ENCODE measurements around the gene CPSF4. TPM values are rescaled to one million over a fixed set of nuclear protein-coding genes. Genes with fewer than 3 reads are reported as not detected.

CPSF4 gene
- total RNA-seq, 1 experiment from 2014 or later = 67.0 TPM

DNA sequence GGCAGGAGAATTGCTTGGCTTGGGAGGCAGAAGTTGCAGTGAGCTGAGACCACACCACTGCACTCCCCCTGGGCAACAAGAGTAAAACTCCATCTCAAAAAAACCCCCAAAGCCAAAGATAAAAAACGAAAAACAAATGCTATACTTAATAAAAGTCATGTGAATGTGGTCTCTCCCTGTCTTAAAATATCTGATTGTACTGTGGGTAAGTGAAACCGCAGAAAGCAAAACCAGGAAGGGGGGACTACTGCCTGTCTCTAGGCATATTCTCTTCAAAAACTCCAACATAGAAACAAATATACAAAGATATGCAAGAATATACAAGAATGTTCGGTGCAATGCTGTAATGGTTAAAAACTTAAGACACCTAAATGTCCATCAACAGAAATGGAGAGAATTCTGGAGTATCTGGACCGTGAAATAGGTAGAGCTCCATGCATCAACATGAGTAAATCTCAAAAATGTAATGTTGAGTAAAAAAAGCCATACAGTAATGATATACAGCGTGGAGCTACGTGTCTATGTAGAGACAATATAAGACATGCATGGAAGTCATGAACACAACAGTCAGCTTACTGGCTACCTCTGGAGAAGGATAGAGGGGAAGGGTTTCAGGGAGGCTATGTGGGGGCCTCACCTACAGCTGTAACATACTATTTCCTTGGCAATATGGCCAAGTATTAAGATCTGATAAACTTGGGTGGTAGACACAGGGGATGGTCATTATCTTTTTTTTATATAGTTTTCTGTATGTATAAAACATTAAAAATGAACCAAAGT is 59.2 kb downstream of the CPSF4 start:
- H3K27ac ChIP-seq (ENCODE audit: low read depth, low read length) = no peak overlapping the region
- ChIA-PET RAD21 (ENCODE audit: low non-redundant PET in 1 of 2, low total read pairs in 2 of 2, uncharacterized antibody in 2 of 2, unreplicated experiment in 2 of 2) (no interaction called here), CTCF (no interaction called here)

More for the DNA sequence above, 59.2 kb downstream of the CPSF4 start:
- ATAC-seq (no peak), DNase-seq (ENCODE audit: low read depth, low spot score) (no peak)
- H3K9me3 ChIP-seq (ENCODE audit: control insufficient read depth in 1 of 2, insufficient read depth in 1 of 2, low read depth in 1 of 2, low read length in 2 of 2) = peaks cover 3 to 8% of the 10 kb centered on the region in 2 experiments; a peak in 1 of 4 replicates
- POLR2A ChIA-PET = interaction anchor here (0.6 kb wide), 1 partner anchor 47 kb away, joined by 3 read pairs; no protein-coding TSS in a partner anchor
- H3K36me3 ChIP-seq (ENCODE audit: control insufficient read depth in 1 of 2, insufficient read depth in 2 of 2, low read length in 2 of 2) = peaks cover 19 to 27% of the 10 kb centered on the region in 2 experiments
- H3K4me1 ChIP-seq (ENCODE audit: control insufficient read depth in 1 of 2, insufficient read depth in 2 of 2, low read length in 2 of 2) = peaks cover 10 to 17% of the 10 kb centered on the region in 2 experiments
- H3K79me2 ChIP-seq (ENCODE audit: insufficient read depth, low read length) = peaks cover 58% of the 10 kb centered on the region
- intact Hi-C loops (cut with micrococcal nuclease) = no loop called here
- no peaks in the 10 kb centered on the region for H4K20me1 ChIP-seq (ENCODE audit: insufficient read depth)
- H3K4me3 ChIP-seq (replicated peaks in 1 of 2; ENCODE audit: low read depth in 1 of 2, low read length in 2 of 2) = no peak overlapping the region
- peak overlapping the region; percentile 84; the same call in 1 of the 2 replicates for H3K4me2 ChIP-seq (ENCODE audit: low read length)
- H3K27me3 ChIP-seq (ENCODE audit: insufficient read depth, low read length) = no peaks in the 10 kb centered on the region
- TF ChIP-seq, protein P1, sequence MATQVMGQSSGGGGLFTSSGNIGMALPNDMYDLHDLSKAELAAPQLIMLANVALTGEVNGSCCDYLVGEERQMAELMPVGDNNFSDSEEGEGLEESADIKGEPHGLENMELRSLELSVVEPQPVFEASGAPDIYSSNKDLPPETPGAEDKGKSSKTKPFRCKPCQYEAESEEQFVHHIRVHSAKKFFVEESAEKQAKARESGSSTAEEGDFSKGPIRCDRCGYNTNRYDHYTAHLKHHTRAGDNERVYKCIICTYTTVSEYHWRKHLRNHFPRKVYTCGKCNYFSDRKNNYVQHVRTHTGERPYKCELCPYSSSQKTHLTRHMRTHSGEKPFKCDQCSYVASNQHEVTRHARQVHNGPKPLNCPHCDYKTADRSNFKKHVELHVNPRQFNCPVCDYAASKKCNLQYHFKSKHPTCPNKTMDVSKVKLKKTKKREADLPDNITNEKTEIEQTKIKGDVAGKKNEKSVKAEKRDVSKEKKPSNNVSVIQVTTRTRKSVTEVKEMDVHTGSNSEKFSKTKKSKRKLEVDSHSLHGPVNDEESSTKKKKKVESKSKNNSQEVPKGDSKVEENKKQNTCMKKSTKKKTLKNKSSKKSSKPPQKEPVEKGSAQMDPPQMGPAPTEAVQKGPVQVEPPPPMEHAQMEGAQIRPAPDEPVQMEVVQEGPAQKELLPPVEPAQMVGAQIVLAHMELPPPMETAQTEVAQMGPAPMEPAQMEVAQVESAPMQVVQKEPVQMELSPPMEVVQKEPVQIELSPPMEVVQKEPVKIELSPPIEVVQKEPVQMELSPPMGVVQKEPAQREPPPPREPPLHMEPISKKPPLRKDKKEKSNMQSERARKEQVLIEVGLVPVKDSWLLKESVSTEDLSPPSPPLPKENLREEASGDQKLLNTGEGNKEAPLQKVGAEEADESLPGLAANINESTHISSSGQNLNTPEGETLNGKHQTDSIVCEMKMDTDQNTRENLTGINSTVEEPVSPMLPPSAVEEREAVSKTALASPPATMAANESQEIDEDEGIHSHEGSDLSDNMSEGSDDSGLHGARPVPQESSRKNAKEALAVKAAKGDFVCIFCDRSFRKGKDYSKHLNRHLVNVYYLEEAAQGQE (IDR thresholded peaks at IDR 0.05; ENCODE audit: low read depth) = no peak
- TF ChIP-seq YY1 (IDR thresholded peaks at IDR 0.05; ENCODE audit: extremely low read depth, insufficient replicate concordance, low read depth, low read length) (no peak), FOSL1 (IDR thresholded peaks at IDR 0.05; ENCODE audit: low read depth) (no peak), ZFX (IDR thresholded peaks at IDR 0.05) (no peak), POLR2AphosphoS5 (IDR thresholded peaks at IDR 0.05; ENCODE audit: low read depth, low read length) (no peak), RAD21 (IDR thresholded peaks at IDR 0.05; ENCODE audit: low read depth) (no peak), SP1 (IDR thresholded peaks at IDR 0.05; ENCODE audit: low read depth) (no peak), POLR2A (IDR thresholded peaks at IDR 0.05; ENCODE audit: borderline replicate concordance, extremely low read depth, insufficient read depth, insufficient read length) (no peak), EGR1 (IDR thresholded peaks at IDR 0.05; ENCODE audit: low read depth) (no peak), CEBPB (IDR thresholded peaks at IDR 0.05; ENCODE audit: low read depth) (no peak), JUND (IDR thresholded peaks at IDR 0.05) (no peak), EZH2phosphoT487 (IDR thresholded peaks at IDR 0.05; ENCODE audit: borderline replicate concordance) (no peak), EZH2 (IDR thresholded peaks at IDR 0.05) (no peak), ELF1 (IDR thresholded peaks at IDR 0.05; ENCODE audit: borderline replicate concordance, low read depth) (no peak), ZNF274 (IDR thresholded peaks at IDR 0.05; ENCODE audit: low read depth, low read length) (no peak)
- TF ChIP-seq, protein P2, sequence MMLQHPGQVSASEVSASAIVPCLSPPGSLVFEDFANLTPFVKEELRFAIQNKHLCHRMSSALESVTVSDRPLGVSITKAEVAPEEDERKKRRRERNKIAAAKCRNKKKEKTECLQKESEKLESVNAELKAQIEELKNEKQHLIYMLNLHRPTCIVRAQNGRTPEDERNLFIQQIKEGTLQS (IDR thresholded peaks at IDR 0.05) = no peak
- TF ChIP-seq, protein P3, sequence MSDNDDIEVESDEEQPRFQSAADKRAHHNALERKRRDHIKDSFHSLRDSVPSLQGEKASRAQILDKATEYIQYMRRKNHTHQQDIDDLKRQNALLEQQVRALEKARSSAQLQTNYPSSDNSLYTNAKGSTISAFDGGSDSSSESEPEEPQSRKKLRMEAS (IDR thresholded peaks at IDR 0.05) = no peak
- TF ChIP-seq, protein P4, sequence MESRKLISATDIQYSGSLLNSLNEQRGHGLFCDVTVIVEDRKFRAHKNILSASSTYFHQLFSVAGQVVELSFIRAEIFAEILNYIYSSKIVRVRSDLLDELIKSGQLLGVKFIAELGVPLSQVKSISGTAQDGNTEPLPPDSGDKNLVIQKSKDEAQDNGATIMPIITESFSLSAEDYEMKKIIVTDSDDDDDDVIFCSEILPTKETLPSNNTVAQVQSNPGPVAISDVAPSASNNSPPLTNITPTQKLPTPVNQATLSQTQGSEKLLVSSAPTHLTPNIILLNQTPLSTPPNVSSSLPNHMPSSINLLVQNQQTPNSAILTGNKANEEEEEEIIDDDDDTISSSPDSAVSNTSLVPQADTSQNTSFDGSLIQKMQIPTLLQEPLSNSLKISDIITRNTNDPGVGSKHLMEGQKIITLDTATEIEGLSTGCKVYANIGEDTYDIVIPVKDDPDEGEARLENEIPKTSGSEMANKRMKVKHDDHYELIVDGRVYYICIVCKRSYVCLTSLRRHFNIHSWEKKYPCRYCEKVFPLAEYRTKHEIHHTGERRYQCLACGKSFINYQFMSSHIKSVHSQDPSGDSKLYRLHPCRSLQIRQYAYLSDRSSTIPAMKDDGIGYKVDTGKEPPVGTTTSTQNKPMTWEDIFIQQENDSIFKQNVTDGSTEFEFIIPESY (IDR thresholded peaks at IDR 0.05; ENCODE audit: extremely low read depth, insufficient replicate concordance, low read length) = no peak
- TF ChIP-seq, protein P5, sequence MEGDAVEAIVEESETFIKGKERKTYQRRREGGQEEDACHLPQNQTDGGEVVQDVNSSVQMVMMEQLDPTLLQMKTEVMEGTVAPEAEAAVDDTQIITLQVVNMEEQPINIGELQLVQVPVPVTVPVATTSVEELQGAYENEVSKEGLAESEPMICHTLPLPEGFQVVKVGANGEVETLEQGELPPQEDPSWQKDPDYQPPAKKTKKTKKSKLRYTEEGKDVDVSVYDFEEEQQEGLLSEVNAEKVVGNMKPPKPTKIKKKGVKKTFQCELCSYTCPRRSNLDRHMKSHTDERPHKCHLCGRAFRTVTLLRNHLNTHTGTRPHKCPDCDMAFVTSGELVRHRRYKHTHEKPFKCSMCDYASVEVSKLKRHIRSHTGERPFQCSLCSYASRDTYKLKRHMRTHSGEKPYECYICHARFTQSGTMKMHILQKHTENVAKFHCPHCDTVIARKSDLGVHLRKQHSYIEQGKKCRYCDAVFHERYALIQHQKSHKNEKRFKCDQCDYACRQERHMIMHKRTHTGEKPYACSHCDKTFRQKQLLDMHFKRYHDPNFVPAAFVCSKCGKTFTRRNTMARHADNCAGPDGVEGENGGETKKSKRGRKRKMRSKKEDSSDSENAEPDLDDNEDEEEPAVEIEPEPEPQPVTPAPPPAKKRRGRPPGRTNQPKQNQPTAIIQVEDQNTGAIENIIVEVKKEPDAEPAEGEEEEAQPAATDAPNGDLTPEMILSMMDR (IDR thresholded peaks at IDR 0.05 in 2 of 3, conservative IDR thresholded peaks at IDR 0.05 in 1 of 3; ENCODE audit: borderline replicate concordance in 1 of 3, insufficient read depth in 1 of 3, low read depth in 2 of 3, low read length in 2 of 3) = no peak
- no peak overlapping the region for H2AFZ ChIP-seq (ENCODE audit: low read depth, low read length, poor library complexity, severe bottlenecking)
- BruUV-seq (replicated peaks) = no TSS peak
- H3K9ac ChIP-seq (ENCODE audit: low read length) = no peak overlapping the region
- no peaks in the 10 kb centered on the region for H3K9me2 ChIP-seq (ENCODE audit: insufficient read depth)
